HL-60/S4 treated with retinoic acid at 250 ng/mL for 4 days and 3 days (cell line): ENCODE data around the gene ZNF804B.

Experiments used
- in situ Hi-C: fragments of 300-500 bp; cut with MboI; formaldehyde crosslinking; loops from 2 replicates; pipeline ENCODE4 v1.7.0; 2022; ENCODE audit warnings: low sequenced_read_pairs

Gene ZNF804B

DNA sequence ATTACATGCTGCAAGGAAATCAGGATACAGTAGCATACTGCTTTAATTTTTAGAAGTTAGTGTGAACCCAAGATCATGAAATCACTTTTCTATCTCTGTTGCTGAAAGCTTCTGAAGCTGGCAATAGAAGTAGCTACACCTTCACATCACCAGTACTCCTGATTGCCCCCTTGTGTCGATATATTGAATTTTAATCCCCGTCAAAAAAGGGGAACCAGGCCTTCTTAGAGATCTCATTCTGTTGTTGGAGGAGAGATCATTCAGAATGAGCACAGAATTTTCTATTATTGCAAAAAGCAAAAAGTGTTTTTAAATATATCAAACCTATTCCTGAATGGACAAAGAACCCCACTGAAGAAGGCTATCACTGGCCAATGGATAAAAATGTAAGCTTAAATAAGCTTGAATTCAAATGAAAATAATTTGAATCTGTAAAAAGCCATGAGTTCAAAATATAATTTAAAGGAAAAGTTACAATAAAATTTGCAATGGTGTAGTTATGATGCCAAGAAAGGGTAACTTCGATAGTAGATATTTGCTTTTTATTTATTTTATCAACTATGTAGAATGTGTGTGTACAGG is 75.7 kb downstream of the ZNF804B start:
- in situ Hi-C loops, result no loop called here

DNA sequence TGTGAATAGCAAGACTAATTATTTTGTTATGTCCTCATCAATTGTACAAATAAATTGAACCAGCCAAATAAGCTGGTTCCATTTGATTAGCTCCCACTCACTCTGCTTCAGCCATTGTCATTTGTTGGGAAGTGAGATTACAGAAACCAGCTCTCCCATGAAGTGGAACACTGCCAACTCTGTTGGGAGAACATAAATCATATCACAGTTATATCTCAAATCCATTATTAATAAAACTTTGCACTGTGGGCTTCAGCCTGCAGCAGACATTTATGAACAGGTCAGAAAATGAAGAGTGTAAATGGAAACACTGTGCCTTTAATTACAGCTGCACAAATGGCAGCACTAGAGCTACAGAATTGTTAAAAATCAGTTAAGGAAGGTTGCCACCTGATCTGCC is 82.7 kb downstream of the ZNF804B start:
- in situ Hi-C loops, result no loop called here

DNA sequence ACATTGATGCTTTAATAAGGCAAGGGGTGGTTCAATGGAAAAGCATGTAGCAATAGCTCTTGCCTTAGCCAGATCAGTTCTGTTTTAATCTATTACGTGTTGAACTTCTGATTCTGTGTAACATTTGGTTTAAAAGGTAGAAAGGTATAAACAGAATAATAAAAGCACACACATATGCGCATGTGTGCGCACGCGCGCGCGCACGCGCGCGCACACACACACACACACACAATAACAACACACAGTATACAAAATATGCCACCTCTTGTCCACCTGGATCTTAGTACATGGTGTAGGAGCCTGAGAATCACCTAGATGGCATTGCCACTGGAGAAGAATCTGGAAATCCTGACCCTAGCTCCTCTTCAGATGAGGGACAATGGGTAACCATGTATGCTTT is 85.6 kb downstream of the ZNF804B start:
- in situ Hi-C loops, result no loop called here

DNA sequence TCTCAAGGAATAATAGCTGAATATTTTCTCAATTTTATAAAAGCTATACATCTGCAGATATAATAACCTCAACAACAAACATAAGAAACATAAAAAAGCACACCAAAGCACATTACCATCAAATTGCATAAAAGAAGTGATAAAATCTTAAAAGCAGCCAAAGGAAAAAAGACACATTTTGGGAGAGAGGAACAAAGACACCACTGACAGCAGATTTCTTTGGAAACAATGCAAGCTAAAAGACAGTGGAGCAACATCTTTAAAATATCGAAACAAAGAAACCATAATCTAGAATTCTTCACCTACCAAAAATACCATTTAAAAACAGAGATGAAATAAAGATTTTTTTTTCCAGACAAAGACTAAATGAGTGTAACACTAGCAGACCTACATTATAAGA is 91.7 kb downstream of the ZNF804B start:
- in situ Hi-C loops, result no loop called here

DNA sequence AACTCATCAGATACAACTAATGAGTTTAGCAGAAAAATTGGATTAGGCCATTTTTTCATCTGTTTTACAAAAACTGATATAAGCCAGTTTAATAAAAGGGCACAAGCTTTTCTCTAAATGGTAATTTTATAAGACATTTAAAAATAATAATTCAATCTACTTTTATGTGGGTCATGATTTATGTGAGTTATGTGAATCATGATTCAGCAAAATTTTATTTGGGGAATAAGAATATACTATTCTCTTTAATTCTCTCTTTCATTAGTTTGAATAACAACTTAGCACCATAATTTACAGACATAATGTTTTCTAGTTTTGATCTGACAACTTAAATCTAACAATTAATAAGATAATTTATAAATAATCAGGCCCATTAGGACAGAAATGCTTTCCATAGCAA is 99.8 kb downstream of the ZNF804B start:
- in situ Hi-C loops, result no loop called here

DNA sequence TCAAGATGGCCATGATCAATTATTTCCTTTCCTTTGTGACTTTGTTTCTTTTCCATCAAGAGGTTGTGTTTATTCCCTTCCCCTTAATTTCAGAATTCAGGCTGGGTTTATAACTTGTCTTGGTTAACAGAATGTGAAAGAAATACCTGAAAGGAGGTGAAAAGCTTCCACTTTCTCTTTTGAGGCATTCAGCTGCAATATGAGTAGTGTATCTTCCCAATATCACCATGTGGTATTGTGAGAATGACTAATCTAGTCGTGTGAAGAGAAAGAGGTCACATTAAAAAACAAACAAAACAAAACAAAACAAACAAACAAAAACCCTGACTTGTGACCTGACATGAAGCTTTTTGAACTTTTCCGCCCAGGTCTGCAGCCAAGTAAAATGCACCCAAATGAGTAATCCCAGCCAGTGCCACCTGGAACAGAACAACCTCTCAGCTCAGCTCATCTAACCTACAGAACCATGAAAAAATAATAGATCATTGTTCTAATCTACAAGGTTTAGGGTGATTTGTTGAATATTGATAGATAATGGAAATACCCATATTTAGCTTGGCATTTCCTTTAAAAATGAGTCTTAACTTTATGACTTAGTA is 106.9 kb downstream of the ZNF804B start:
- in situ Hi-C loops, result no loop called here

DNA sequence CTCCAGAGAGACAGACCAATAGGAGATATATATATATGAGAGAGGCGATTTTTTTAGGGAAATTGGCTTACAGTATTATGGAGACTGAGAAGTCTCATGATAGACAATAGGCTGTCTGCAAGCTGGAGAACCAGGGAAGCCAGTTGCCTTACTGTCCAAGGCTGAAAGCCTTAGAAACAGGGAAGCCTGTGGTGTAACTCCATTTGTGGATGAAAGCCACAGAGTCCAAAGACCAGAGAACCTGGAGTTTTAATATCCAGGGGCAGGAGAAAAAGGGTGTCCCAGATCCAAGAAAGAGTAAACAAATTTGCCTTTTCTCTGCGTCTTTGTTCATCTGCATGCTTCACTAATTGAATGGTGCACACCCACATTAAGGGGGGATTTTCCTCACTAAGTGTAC is 107.7 kb downstream of the ZNF804B start:
- in situ Hi-C loops, result no loop called here

DNA sequence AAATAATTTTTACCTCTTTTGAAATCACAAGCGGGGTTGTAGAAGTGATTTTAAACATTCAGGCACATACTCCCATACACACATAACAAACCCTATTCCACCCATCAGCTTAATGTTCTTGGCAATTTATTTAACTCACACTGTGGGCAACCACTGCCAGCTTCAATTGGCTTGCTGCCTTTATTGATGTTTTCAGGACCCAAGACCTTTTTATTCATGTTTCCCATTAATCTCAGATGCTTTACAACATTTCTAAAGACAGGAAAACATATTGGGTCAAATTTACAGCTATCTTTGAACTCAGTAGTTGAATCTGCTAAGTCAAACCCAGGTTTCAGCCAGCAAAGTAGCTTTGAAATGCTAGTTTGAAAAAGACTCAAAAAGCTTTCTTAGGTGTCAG is 109.0 kb downstream of the ZNF804B start:
- in situ Hi-C loops, result no loop called here

DNA sequence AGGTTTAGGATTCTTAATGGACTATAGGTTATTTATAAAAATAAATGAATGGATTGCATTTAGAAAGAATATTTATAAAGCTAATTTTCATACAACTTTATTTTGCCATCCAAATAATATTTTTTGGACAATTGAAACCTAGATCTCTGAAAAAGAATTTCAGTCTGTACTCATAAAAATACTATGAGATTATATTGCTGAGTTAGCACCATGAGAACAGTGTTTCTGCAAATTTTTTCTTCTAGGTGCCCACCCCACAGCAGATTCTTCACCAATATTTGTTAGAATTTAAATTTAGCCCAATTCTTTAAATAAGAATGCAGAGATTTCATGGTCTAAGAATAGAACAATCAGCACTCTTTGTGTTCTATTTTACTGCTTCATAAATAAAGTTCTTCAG is 121.6 kb downstream of the ZNF804B start:
- in situ Hi-C loops, result no loop called here

DNA sequence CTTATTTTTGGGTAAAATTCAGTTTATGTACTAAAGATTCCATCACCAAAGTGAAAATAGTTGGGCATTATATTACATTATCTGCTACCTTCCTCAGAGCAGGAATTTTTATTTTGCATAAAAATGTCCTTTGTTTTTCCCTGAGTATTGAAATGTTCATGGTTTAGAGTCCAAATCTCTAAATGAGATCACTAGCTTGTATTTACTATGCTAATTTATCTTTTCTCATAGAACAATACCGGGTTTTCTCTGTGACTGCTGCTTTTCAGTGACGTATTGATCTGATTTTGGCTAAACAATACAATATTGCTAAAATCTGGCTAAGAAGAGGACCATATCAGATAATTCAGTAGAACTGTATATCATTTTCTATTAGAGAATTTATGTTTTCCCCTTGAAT is 125.6 kb downstream of the ZNF804B start:
- in situ Hi-C loops, result no loop called here

DNA sequence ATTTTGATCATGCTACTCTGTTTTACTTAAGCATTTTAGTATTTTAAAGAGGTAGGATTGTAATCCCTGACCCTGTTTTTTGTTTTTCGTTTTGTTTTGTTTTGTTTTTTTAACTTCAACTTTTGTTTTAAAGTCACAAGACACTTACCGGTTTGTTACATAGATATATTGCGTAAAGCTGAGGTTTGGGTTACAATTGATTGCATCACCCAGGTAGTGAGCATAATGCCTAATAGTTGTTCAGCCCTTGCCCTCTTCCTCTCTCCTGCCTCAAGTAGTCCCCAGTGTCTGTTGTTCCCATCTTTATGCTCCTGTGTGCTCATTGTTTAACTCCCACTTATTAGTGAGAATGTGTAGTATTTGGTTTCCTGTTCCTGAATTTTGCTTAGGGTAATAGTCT is 129.2 kb downstream of the ZNF804B start:
- in situ Hi-C loops, result no loop called here

DNA sequence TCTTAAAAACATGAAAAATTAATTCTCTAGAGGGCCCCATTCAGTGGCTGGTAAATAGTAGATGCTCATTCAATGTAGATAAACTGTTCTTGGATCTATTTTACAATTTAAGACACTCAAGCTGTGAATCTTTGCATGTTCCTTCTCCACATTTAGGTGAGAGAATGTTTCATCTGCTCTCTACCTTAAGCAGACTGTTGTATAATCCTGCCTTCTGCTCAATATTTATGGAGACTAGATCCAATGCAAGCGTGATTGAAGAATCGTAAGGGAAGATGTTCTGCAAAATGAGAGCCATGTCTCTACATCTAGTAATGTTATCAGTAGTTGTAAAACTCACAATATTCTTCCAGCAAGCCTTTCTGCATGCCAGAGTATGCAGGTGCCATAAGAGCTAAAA is 151.0 kb downstream of the ZNF804B start:
- in situ Hi-C loops, result no loop called here

DNA sequence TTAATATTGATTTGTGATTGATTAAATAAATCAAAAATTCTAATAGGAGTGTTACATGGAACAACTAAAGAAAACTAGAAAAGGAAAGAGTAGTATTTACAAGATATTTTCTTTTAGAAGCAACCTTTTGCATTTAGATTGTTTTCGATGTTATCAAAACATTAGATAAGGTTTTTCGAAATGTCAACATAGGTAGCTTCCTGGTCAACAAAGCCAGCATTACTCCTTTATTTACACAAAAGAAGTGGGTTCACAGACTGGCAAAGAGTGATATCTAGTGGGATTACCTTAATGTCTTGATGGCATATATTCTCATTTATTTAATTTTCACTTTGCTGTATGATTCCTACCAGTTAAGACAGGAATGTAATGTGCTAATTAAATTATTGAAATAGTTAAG is 153.4 kb downstream of the ZNF804B start:
- in situ Hi-C loops, result no loop called here

DNA sequence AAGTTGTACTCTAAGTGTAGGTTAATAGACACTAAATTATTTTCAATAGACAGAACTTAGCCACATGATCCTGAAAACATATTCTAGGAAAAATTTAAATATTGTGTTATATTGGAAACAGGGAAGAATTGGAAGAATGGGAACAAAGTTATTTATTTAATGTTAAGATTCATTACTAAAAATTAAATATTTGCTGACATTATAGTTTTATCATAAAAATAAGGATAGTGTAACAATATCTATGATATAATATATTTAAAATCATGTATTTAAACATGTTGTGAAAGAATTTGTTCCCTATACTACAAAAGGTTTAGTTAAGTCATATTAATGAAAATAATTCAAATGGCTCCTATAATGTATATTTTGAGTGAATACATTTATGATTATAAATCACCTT is 156.1 kb downstream of the ZNF804B start:
- in situ Hi-C loops, result no loop called here

DNA sequence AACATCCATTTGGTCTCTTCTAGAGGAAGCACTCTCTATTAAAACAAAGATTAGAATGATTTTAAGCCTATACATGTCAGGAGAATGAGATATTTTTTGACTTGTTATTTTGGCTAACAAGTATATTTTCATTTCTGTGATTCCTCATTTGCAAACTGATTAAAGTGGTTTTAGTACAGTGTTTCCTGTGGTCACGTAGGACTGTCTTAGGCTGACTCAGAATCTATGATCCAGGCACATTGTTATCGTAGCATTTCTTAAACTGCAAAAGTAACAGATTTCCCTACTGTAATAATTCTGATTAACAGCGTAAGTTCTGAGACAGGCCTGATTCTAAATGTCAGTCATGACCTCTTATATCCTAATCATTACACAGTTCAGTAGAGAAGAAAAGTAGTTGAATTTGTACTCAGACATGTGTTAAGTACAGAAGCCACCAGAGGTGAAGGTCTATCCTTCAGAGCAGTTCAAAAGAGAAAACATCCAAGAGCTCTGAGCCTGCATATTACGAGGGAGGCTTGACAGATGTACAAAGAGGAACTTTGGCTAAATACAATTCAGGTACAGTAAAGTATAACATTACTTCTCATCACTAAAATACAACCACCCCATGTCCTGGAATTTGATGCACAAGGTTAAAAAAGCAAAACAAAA is 160.1 kb downstream of the ZNF804B start:
- in situ Hi-C loops, result no loop called here

DNA sequence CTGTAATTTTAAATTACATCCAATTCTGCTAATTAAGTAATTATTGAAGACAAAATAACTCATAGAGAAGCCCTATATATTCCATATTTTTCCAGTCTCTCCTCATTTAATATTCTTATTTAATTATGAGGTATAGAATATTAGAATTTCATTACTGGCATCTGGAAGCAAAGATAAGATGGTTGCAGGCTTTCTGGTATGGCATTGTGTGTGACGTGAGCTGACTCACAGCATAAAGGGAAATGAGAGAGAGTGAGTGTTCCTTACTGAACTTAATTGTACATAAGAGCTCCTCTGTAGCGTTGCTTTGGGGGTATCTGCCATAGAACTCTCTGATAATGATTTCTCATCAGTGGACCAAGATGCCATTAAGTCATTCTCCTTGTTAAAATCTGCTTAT is 163.4 kb downstream of the ZNF804B start:
- in situ Hi-C loops, result no loop called here

DNA sequence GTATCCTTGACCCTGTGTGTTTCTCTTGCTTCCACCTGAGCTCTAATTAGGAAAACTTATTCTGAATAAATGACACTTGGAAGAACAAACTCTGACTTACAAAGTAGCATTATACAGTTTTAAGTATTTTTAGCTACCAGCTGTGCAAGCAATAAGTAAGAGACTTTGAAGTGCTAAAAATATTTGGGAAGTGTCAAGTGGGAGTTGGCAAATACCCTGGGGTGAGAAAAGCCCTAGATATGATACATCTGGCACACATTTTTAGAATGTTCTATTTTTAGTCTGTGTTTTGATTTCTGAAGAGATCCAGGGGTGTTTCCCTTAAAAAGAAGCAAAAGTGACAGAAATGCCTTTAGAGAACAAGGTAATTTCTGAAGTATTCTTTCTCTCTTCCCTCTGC is 168.8 kb downstream of the ZNF804B start:
- in situ Hi-C loops, result no loop called here

DNA sequence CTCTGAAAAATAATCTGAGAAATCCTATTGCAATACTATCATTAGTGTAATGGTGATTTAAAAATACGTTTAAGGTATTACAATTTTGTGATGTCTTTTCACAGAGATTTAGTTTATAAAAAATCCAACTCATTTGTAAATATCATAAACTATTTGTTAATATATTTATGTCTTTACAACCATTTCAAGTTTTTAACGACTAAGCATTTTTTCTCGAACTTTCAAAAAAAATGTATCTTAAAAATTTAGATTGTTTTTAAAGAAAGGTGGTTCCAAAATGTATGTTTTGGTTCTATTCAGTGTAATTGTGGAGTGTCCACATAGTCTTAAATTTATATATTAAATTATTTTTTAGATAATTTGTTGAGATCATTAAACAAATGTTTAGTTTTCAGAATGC is 170.2 kb downstream of the ZNF804B start:
- in situ Hi-C loops, result no loop called here

DNA sequence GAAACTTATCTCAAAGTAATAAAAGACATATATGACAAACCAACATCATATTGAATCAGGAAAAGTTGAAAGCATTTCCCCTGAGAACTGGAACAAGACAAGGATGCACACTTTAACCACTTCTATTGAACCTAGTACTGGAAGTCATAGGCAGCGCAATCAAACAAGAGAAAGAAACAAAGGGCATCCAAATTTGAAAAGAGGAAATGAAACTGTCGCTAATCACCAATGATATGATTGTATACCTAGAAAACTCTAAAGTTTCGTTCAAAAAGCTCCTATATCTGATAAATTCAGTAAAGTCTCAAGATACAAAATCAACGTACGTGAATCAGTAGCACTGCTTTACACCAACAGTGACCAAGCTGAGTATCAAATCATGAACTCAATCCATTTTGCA is 173.8 kb downstream of the ZNF804B start:
- in situ Hi-C loops, result no loop called here

DNA sequence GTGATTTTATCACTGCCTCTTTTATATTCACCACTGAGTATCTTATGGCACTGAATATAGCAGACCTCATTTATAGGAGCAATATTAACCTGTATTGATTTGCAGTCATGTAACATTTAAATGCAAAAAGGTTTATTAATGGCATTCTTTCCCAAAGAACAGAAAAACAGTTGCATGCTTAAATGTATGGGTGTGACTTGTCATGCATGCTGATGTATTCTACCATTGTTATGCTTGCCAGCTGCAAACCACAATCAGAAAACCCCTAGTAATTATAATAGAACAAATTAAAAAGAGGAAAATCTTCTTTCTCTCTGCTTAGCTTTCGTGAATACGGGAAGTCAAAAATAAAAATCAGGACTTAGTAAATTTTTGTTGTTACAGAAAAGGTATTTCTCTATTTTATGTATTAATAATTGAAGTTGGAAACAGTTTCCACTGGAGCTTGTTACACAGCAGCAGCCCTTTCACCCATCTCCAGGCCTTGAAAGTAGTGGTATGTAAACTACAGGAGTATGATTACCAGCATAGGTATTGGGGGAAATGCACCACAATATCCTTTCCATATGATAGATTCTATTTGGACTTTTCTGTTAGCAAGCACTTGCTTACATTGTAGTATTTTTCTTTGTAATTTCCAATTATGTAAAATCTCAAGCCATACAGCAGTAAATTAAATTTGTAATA is 183.5 kb downstream of the ZNF804B start:
- in situ Hi-C loops, result no loop called here

DNA sequence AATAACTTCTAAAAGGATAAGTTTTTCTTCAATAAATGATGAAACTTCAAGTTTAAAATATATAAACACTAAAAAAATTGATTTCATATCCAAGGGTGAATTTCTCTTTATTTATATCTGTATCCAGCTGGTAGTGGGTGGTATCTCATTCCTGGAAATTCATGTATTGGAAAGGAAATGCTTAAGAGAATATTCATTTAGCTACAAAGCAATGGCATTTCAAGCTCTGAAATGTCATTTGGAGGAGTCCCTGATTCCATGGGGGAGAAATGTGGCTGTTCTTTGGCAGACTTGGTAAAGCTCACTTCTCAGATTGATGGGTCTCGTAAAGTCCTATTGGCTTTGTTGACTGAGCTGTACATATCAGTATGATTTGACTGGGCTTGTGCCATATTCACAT is 192.3 kb downstream of the ZNF804B start:
- in situ Hi-C loops, result no loop called here

DNA sequence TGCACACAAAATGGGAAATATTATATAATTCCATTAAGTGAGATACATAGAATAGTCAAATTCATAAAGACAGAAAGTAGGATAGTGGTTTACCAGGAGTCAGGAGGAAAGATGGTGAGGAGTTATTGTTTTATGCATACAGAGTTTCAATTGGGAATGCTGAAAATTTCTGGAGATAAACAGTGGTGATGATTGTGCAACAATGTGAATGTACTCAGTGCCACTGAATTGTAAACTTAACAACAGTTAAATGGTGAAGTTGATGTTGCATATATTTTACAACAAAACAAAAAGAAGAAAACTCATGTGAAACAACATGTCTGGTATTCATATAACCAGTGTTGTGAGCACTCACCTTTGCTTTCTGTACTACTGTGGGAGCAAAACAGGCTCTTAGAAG is 204.9 kb downstream of the ZNF804B start:
- in situ Hi-C loops, result no loop called here
